Activated gamma-delta T cell treated with Interleukin-2 at 50 U/mL for 16 hours (primary cell): ENCODE measurements around the gene BRK1.
"Not testable (repeated sequence)": the region's sequence is repeated elsewhere in the genome, so short reads cannot be mapped to it uniquely, and the experiment has no call there.

Source experiments
- DNase-seq: peaks from one replicate; pipeline ENCODE4 v3.0.0-alpha.2; 2020

Gene BRK1

GRCh38 chr3:10115326-10116137 lies at the start of gene BRK1:
TSS of gene BRK1 (plus strand) at chr3:10115675. CDS start at chr3:10115702, 27 bp downstream.
- DNase-seq = peak; percentile 92

DNA sequence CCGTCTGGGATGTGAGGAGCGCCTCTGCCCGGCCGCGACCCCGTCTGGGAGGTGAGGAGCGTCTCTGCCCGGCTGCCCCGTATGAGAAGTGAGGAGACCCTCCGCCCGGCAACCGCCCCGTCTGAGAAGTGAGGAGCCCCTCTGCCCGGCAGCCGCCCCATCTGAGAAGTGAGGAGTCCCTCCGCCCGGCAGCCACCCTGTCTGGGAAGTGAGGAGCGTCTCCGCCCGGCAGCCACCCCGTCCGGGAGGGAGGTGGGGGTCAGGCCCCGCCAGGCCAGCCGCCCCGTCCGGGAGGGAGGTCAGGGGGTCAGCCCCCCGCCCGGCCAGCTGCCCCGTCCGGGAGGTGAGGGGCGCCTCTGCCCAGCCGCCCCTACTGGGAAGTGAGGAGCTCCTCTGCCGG lies 45.4 kb upstream of the BRK1 start:
- DNase-seq = not testable (repeated sequence)

- no peak for DNase-seq
Measured at GRCh38 chr3:10074666-10075065, 40.8 kb upstream of the BRK1 start.

DNA sequence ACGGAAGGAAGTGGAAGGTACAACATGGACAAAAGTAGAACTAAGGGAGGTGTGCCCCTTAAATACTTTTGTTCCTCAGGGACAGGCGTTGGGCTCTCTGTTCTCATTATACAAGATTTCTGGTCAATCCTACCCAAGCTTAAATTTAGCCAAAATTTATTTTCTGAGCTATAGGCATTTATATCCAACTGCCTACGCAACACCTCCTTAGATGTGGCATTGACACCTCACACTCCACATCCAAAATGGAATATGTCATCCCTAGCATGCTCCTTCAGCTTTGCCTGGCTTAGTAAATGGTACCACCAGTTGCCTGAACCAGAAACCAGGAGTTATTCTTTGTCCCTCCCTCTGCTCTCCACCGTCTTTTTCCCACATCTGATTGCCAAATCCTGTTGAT lies 33.6 kb upstream of the BRK1 start:
- no peak for DNase-seq

GRCh38 chr3:10085738-10086137 lies 29.7 kb upstream of the BRK1 start:
- DNase-seq = no peak

GRCh38 chr3:10088256-10088655 lies 27.2 kb upstream of the BRK1 start:
- no peak for DNase-seq

- DNase-seq = no peak
Measured at GRCh38 chr3:10090179-10090578, 25.3 kb upstream of the BRK1 start.

GRCh38 chr3:10090774-10091173 lies 24.7 kb upstream of the BRK1 start:
- not testable (repeated sequence) for DNase-seq

GRCh38 chr3:10091387-10091786 lies 24.1 kb upstream of the BRK1 start:
- DNase-seq = not testable (repeated sequence)

- no peak for DNase-seq
Measured at GRCh38 chr3:10093678-10094077, 21.8 kb upstream of the BRK1 start.

DNA sequence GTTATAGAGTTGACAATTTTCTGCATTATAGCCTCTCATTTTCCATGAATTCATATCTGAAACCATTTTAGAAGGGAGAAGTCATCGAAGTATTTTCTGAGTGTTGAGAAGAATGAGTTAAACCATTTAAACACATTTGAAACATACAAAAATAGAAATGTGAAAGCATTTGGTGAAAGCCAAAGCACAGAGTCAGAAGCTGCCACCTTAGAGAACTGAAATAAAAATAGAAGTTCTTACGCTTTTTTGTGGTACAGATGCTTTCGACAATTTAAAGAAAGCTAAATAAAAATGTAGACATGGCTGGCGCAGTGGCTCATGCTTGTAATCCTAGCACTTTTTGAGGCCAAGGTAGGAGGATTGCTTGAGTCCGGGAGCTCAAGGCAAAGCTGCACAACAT lies 16.4 kb upstream of the BRK1 start:
- DNase-seq = no peak

- no peak for DNase-seq
Measured at GRCh38 chr3:10106919-10107318, 8.6 kb upstream of the BRK1 start.

DNA sequence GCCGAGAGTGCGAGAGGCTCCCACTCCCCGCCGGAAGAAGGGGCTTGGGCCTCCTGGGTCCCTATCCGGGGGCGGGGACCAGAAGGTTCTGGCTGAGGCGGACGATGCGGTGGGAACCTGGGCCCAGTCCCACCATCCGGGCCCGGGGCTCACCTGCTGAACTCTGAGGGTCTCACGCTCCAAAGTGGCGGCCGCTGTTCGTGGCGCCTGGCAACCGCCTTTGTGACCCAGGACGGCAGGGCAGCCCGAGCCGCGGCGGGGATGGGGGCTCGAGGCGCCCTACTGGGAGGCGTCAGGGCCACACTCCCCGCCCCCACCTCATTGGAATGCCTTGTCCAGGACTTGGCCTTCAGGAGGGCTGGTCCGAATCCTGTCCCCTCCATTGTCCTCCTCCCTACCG lies 7.4 kb upstream of the BRK1 start, which contains the start of gene FANCD2OS:
Gene FANCD2OS (minus strand): TSS at position 165 of the 400 bp plus-strand sequence. CDS start 3,481 bp downstream, outside the sequence.
- no peak for DNase-seq

- no peak for DNase-seq
Measured at GRCh38 chr3:10116138-10116460, 624 bp downstream of the BRK1 start.

DNA sequence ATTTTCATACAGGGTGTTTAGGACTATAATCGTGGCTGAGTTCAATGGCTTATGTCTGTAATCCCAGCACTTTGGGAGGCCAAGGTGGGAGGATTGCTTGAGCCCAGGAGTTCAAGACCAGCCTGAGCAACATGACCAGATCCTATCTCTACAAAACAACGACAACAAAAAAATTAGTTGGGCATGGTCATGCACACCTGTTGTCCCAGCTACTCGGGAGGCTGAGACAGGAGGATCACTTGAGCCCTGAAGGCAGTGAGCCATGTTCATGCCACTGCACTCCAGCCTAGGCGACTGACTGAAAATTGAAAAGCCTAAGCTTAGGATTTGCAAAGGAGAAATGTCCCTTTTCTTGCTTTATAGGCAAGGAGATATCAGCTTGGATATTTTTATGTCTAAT lies 1.5 kb downstream of the BRK1 start:
- no peak for DNase-seq

- no peak for DNase-seq
Measured at GRCh38 chr3:10119376-10119775, 3.9 kb downstream of the BRK1 start.

DNA sequence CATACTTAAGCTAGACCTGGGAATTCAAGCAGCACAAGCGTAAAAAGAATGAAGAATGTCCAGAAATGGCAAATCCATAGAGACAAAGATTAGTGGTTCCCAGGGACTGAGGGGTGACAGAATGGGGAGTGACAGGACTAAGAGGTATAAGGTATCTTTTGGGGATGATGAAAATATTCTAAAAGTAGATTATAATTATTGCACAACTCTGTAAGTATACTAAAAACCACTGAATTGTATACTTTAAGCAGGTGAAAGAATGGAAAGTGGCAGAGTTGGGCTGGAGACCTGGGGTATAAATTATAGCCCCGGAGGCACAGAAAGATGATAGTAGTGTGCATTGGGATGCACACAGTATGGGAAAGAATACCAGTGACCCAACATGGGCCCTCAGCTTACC lies 5.6 kb downstream of the BRK1 start:
- no peak for DNase-seq

DNA sequence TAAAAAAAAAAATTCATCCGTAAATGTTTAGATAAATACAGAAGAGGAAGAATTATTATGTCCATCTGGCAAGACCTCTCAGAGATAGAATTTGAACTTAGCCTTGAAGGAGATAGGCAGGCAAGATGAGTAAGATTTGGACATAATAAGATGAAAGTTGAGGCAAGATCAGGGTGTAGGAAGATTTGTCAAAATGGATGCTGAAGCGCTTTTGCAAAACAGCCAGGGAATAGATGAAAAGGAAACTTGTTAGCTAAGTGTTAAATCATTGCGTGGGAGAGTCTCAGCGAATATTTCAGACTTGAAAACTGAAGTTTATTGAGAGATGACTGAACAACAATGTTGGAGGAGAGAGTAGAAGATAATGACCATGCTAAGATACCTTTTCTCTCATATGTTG lies 7.2 kb downstream of the BRK1 start:
- DNase-seq = no peak

DNA sequence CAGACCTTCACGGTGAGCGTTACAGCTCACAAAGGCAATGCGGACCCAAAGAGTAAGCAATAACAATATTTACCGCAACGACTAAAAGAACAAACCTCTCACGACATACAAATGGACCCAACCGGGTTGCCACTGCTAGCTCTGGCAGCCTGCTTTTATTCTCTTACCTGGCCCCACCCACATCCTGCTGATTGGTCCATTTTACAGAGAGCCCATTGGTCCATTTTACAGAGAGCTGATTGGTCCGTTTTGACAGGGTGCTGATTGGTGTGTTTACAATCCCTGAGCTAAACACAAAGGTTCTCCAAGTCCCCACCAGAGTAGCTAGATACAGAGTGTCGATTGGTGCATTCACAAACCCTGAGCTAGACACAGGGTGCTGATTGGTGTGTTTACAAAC lies 20.4 kb downstream of the BRK1 start:
- not testable (repeated sequence) for DNase-seq

DNA sequence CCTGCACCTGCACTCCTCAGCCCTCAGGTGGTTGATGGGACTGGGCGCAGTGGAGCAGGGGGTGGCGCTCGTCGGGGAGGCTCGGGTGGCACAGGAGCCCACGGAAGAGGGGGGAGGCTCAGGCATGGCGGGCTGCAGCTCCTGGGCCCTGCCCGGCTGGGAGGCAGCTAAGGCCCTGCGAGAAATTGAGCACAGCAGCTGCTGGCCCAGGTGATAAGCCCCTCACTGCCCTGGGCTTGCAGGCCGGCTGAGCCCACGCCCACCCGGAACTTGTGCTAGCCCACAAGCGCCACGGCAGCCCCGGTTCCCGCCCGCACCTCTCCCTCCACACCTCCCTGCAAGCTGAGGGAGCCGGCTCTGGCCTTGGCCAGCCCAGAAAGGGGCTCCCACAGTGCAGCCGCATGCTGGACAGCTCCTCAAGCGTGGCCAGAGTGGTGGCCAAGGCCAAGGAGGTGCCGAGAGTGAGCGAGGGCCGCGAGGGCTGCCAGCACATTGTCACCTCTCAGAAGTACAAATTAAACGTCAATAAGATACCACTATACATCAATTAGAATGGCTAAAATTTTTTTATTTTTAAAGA lies 21.0 kb downstream of the BRK1 start:
- DNase-seq = no peak

- DNase-seq = no peak
Measured at GRCh38 chr3:10137178-10137577, 21.7 kb downstream of the BRK1 start.

- no peak for DNase-seq
Measured at GRCh38 chr3:10140996-10141546, 25.6 kb downstream of the BRK1 start.

DNA sequence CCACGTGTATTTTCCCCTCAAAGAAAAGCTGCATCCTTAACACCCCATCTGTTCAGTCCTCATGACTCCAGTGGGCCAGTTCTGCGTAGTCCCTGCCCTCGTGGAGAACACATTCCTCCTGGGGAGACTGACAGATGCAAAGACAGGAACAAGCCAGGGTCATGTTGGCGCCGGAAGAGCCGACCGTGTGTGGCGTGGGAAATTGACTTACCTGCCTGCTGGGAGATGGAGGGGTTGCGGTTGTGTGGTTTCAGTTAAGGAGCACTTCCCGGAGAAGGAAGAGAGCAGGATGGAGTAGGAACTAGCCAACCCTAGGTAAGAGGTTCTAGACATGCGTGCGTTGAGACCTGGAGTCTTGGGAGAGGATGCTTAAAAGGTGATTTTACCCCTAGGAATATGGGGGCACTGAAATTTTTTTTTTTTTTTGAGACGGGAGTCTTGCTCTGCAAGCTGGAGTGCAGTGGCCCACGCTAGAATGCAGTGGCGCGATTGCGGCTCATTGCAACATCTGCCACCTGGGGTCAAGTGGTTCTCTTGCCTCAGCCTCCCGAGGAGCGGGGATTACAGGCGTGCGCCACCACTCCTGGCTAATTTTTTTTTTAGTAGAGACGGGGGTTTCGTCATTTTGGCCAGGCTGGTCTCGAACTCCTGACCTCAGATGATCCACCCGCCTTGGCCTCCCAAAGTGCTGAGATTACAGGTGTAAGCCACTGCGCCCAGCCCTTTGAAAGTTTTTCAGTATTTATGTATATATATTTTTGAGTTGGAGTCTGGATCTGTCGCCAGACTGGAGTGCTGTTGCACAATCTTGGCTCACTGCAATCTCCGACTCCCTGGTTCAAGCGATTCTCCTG lies 27.5 kb downstream of the BRK1 start:
- peak; percentile 7 for DNase-seq
